Fibroblast of lung (primary cell): ENCODE results near the gene MAMDC4.

ENCODE experiments used
- CTCF ChIP-seq, 2 donors: IDR thresholded peaks in 1 of 2; conservative IDR thresholded peaks in 1 of 2; 1 replicate in 1 of 2; 2 replicates in 1 of 2; pipeline ENCODE4 v1.5.1; 2011 to 2012; ENCODE audit warnings: low read length in 2 of 2, control low read depth in 1 of 2, inconsistent platforms in 1 of 2, low read depth in 1 of 2, mild to moderate bottlenecking in 1 of 2
- EZH2 ChIP-seq: IDR thresholded peaks from 2 replicates; pipeline ENCODE4 v1.5.1; 2012; ENCODE audit warnings: low read length, control low read depth, mild to moderate bottlenecking; ENCODE audit errors: missing control alignments

- TF ChIP-seq CTCF (conservative IDR thresholded peaks at IDR 0.05 in 1 of 2, IDR thresholded peaks at IDR 0.05 in 1 of 2; ENCODE audit: low read depth in 1 of 2, low read length in 2 of 2): no peak
- TF ChIP-seq EZH2: no peak
Measured at GRCh38 chr9:136885950-136886578, 33.9 kb downstream of the MAMDC4 start, which contains the start of gene TRAF2.
